Smooth muscle cell of the brain vasculature (primary cell): ENCODE measurements around the gene SMIM38.

Experiments
- DNase-seq: peaks from one replicate; pipeline ENCODE4 v3.0.0-alpha.2; 2012; ENCODE audit warnings: low read depth, low spot score

The SMIM38 gene

GRCh38 chr11:69180726-69181125, 25.0 kb downstream of the SMIM38 start:
- no peak for DNase-seq

GRCh38 chr11:69183613-69184012, 27.9 kb downstream of the SMIM38 start:
- DNase-seq, result no peak

- no peak for DNase-seq
Observed at GRCh38 chr11:69186316-69187260, 30.9 kb downstream of the SMIM38 start.

- no peak for DNase-seq
Observed at GRCh38 chr11:69187540-69188065, 31.9 kb downstream of the SMIM38 start.

- no peak for DNase-seq
Observed at GRCh38 chr11:69189059-69189458, 33.3 kb downstream of the SMIM38 start.

- DNase-seq, result no peak
Observed at GRCh38 chr11:69190796-69191536, 35.2 kb downstream of the SMIM38 start.

- no peak for DNase-seq
Observed at GRCh38 chr11:69192301-69192721, 36.6 kb downstream of the SMIM38 start.

- no peak for DNase-seq
Observed at GRCh38 chr11:69193151-69193550, 37.4 kb downstream of the SMIM38 start.

GRCh38 chr11:69193629-69194028, 37.9 kb downstream of the SMIM38 start:
- DNase-seq, result no peak

- DNase-seq, result no peak
Observed at GRCh38 chr11:69194396-69194795, 38.7 kb downstream of the SMIM38 start.

- no peak for DNase-seq
Observed at GRCh38 chr11:69194956-69195355, 39.2 kb downstream of the SMIM38 start.

GRCh38 chr11:69195824-69196782, 40.4 kb downstream of the SMIM38 start:
- no peak for DNase-seq

GRCh38 chr11:69196783-69197169, 41.0 kb downstream of the SMIM38 start:
- DNase-seq, result no peak

- DNase-seq, result no peak
Observed at GRCh38 chr11:69198891-69199582, 43.3 kb downstream of the SMIM38 start.

- DNase-seq, result no peak
Observed at GRCh38 chr11:69199583-69200315, 44.0 kb downstream of the SMIM38 start.

GRCh38 chr11:69200331-69201065, 44.8 kb downstream of the SMIM38 start:
- no peak for DNase-seq

GRCh38 chr11:69201066-69201365, 45.3 kb downstream of the SMIM38 start:
- no peak for DNase-seq

- no peak for DNase-seq
Observed at GRCh38 chr11:69201764-69202370, 46.1 kb downstream of the SMIM38 start.
